Measurements from ENCODE around the gene EIF1AX.
"Not testable (repeated sequence)": the region's sequence is repeated elsewhere in the genome, so short reads cannot be mapped to it uniquely, and the experiment has no call there.

The EIF1AX gene

DNA sequence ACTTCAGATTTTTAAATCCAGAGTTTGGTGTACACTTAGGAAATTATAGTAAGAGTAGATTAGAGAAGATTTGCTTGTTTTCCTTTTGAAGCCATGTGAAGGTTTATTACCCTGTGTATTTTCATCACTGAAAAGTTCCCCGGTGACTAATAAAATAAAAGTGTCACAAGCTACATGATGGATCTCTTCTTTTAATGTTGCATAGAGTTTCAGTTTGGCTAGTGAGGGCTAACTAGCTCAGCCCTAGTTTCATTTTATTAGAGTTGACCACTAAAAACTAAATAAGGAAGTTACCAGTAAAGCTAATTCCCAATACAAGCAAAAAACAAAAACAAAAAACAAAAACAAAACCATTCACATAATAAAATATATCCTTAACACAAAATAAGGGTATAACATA, 14.8 kb downstream of the EIF1AX start:
- not testable (repeated sequence) for DNase-seq (ENCODE audit: low read depth)

DNA sequence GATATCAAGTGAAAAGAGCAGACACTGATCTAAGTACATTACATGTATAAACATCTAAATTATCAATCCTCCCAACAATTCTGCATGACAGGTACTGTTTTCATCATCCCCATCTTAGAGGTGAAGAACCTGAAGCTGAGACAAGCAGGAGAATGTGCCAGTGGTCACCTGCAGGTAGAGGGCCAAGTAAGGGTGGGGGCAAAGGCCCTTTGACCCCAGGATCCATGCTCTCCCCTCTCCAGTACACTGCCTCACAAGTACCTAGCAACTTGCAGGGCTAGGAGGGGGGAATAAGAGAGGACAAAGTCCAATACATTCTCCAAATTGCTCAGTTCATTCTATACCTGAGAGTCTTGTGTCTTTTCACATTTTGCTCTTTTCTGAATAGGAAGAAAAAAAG, 16.7 kb downstream of the EIF1AX start:
- no peak for DNase-seq (ENCODE audit: low read depth)

DNA sequence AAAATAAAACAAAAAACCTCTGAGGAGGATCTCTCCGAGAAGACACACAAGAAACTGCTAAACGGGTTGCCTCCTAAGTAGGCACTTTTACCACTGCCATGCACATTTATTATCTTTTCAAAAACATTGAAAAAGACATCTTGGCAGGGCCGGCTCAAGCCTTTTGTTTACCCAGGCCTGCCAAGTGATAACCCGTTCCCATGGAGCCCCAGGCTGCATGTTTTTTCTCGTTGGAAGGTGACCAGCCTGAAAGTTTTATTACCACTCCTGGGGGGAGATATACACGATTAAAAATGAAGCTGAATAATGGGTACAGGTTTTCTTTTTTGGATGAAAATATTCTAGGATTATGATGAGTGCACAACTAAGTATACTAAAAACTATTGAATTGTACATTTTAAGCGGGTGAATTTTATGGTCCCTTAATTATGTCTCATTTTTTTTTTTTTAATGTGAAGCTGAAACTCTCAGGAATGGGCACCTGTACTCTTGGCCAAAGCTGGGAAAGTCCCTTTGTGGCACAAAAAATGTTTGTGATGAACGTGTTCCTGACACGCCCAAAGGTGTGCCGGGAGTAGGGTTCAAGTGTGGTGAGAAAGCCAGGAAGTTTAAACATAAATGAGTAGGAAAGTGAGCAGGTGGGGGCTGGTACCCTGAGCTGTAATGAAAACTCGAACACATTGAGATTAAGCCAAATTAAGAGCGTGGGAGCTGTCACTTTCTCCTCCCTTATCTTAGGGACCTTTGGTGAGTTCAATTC, 23.4 kb downstream of the EIF1AX start:
- DNase-seq (ENCODE audit: low read depth) = no peak

DNA sequence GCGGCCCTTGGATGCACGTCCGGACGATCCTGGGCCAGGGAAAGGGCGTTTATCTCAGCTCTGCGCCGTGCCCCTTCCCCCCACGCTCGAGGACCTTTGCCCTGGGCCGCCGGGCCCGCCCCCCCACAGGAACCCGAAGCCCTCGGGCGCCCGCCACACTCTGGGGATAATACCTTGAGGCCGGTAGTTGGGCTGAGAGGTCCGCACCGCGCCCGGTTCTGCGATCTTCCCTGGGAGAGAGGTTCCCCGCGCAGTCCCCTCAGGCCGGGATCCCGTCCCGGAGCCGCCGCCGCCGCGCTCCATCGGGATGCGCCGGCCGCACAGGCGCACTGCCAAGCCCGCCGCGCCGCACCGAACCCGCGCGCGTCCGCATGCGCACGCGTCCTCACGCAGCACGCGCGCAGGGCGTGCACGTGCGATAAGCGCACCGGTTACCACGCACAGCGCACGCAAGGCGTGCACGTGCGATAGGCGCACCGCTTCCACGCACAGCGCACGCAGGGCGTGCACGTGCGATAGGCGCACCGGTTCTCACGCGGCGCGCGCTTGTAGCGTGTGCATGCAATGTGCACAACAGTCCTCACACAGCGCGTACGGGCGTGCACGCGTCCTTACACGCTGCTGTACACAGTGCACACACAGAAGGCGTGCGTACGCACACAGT, 24.9 kb downstream of the EIF1AX start, which contains the start of gene MAP7D2:
Gene MAP7D2, minus strand, starts transcription at position 331 of the 664 bp plus-strand sequence. Its CDS starts 28 bp downstream, at position 303.
- no peak for DNase-seq (ENCODE audit: low read depth)

DNA sequence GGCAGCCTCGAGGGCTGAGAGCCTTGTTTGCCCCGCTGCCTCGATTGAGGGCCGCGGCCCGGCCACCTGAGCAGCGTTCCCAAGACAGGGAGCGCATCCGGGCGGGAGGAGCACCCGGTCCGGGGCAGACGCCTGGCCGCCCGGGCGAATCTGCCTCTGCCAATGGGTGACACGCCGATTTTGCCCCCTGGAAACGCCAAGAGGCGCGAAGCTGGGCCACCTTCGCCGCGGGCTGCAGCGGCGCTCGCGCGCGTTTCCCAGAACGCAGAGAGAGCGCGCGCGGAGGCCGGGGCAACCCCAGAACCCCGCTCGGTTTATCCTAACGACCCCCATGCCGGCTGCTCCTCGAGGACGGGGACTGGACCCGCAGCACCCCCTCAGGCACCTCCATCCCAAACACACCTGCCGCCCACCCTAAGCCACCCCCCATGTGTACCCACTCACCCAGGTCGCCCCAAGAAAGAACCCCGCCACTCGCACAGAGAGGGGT, 25.5 kb downstream of the EIF1AX start:
- DNase-seq (ENCODE audit: low read depth) = no peak

DNA sequence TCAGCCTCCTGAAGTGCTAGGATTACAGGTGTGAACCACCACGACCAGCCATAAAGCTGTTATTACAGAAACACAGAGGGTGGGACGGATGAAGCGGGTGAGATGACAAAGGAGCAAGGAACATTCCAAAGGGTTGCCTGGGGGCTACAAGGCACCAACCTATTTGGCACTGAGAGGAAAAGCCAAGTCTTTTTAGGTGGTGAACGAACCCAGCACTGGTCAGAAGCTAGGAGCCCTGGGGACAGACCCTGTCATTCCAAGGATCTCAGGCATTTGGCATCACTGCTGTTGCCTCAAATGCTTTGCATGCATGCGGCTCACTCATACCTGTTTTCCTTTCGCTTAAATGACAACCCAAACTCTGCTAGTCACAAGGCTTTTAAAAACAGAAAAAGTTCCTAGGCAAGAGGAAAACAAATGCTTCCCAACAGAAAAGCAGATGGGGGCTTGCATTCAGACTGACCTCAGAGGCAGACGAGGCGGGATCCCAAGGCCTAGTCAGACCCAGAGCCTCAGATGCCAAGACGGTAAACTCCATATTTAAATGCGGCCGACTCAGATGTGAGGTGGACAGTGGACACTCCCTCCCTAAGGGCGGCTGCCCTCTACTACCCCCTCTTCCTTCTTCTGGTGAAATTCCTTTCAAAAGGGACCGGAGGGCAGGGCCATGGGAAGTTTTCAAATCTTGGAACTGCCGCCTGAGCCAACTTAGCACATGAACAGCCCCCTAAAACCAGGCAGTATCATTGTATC, 29.4 kb downstream of the EIF1AX start:
- DNase-seq (ENCODE audit: low read depth) = no peak

DNA sequence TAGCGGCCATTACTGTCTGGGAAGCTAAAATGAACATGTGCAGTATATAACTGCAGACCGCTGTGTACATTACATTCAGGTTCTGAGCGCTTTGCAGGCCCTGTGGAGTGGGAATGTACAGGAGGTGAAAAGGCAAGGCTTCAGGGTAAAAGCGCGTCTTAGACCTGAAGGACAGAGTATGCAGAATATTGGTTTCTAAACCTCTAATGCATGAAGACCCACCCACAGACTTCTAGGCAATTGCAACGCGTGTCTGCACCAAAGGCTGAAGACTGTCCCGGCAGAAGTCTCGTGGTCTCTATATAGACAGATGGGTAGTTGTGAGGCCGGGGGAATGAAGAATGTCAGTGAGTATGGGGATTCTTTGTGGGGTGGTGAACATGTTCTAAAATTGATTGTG, 30.4 kb downstream of the EIF1AX start:
- no peak for DNase-seq (ENCODE audit: low read depth)

DNA sequence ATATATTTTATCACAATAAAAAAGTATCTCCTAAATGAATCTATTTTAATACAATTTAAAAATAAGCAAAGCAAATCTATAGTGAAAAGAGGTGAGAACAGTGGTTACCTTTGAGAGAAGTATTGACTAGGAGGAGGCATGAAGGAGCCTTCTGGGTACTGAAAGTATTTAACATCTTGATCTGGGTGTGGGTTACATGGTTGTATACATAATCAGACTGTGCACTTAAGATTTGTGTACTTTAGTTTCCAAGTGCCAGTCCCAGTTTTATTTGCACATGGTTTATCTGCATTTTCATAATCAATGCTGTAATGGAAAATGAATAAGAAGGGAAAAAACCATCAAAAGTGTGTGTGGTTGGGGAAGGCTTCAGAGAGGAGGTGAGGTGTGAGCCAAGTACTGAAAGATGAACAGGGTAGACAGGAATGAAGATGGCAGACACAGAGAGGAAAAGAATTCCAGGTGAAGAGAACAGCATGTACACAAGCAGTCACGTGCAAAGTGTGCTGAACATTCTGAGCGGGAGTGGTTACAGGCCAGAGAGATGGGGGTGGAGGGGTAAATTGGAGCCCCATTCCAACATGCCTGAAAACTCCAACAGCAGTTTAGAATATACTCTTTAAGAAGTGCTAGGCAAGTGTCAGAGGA, 39.6 kb downstream of the EIF1AX start:
- no peak for DNase-seq (ENCODE audit: low read depth)

DNA sequence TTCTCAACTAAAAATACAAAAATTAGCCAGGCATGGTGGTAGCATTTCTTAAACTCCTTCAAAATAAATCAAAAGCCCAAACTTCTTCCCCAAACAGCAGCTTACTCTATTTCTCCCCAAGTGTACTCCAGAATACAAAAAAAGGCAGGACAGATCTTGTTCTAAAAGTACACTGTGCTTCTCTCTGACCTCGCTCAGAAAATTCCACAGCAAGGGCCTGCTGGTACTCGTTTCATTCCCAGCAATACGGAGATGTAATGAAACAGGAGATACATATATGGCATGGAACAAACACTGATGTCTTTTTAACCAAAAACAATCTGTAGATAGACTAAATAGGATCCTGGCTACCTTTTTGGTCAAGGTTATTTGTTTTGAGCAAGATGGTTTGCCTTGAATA, 50.1 kb downstream of the EIF1AX start:
- DNase-seq (ENCODE audit: low read depth) = no peak

DNA sequence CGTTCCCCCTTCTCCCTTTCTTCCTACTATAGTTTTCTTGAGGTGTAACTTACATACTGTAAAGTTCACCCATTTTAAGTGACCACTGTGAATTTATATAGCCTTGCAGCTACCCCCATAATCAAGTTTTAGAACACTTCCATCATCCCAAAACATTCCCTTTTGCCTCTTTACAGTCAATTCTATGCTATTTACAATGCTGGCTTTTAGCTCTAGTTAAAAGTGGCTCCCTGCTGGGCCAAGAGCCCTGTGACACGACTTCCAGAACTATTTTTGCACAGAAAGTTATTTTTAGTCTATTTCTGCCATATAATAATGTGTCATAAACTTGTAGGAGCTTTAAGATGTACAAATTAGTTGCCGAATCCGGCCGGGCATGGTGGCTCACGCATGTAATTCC, 51.8 kb downstream of the EIF1AX start:
- DNase-seq (ENCODE audit: low read depth) = no peak

DNA sequence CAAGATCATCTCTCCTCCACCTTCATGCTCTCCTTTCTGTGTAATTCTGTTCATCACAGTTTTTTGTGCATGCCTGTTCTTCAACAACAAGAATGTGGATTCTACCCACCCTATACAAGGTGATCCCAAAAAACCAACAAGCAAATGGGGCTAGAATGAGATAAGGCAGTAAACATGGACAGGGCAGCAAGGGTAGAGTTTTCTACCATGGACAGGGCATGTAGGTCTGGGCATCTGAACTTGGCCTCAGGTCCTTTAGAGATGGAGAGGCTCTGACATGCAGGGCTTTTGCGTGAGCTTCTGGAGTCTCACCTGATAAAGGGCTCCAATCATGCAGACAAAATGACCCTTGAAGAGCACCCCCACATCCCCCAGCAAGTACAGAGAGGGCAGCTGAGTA, 61.4 kb downstream of the EIF1AX start:
- DNase-seq (ENCODE audit: low read depth) = no peak

Data from stimulated activated CD4-positive, alpha-beta T cell treated with anti-CD3 and anti-CD28 coated beads, Interleukin-2, amount 100 ng/mL, for 4 hours (primary cell).